Heart right ventricle (tissue), 16 donors: ENCODE measurements around the gene IL17C. TPM values are rescaled to one million over a fixed set of nuclear protein-coding genes. Genes with fewer than 3 reads are reported as not detected.

Experiments
- ATAC-seq, 8 donors: fragments of 200-7000 bp; cut with Tn5 transposase; one replicate each; pipeline ENCODE4 v1.9.1; 2020; ENCODE audit warnings: mild to moderate bottlenecking in 8 of 8, moderate library complexity in 8 of 8, moderate number of reproducible peaks in 1 of 8
- DNase-seq, 2 donors: peaks; one replicate each; pipeline ENCODE4 v3.0.0-alpha.2; 2020
- H3K27ac ChIP-seq, 10 donors: fragments of 200-600 bp; sonication (generic) in 2 of 10; one replicate each; pipeline versions ENCODE4 v1.5.0 to v1.8.0; 2020 to 2022; ENCODE audit warnings: mild to moderate bottlenecking in 3 of 10
- H3K27me3 ChIP-seq, 7 donors: fragments of 200-600 bp; one replicate each; pipeline ENCODE4 v1.8.0; 2021 to 2022; ENCODE audit warnings: mild to moderate bottlenecking in 2 of 7
- H3K36me3 ChIP-seq, 9 donors: fragments of 200-600 bp; sonication (generic) in 1 of 9; one replicate each; pipeline versions ENCODE4 v1.5.0 to v1.8.0; 2020 to 2022; ENCODE audit warnings: mild to moderate bottlenecking in 2 of 9
- H3K4me1 ChIP-seq, 9 donors: fragments of 200-600 bp; sonication (generic) in 1 of 9; one replicate each; pipeline versions ENCODE4 v1.5.0 to v1.8.0; 2020 to 2022; ENCODE audit warnings: mild to moderate bottlenecking in 4 of 9
- H3K4me3 ChIP-seq, 10 donors: fragments of 200-600 bp; sonication (generic) in 2 of 10; one replicate each; pipeline versions ENCODE4 v1.5.0 to v1.8.0; 2020 to 2022; ENCODE audit warnings: mild to moderate bottlenecking in 7 of 10, moderate library complexity in 2 of 10
- H3K9me3 ChIP-seq, 11 donors: fragments of 200-600 bp in 10 of 11; sonication (generic) in 2 of 11; one replicate each; pipeline versions ENCODE4 v1.5.0 to v1.8.0; 2013 to 2022; ENCODE audit warnings: mild to moderate bottlenecking in 2 of 11, control low read depth in 1 of 11, moderate library complexity in 1 of 11
- CTCF ChIP-seq, 9 donors: fragments of 200-600 bp; sonication (generic) in 2 of 9; IDR thresholded peaks; one replicate each; pipeline versions ENCODE4 v1.5.0 to v1.8.0; 2021 to 2022; ENCODE audit warnings: antibody characterized with exemption in 9 of 9, mild to moderate bottlenecking in 5 of 9, moderate library complexity in 1 of 9
- WGBS, 2 donors: extraction: QIAGEN DNeasy Blood & Tissue Kit; methylation state at CpG; one replicate each; pipeline ENCODE4 v1.1.7; 2013; ENCODE audit warnings: inconsistent platforms in 1 of 2; 5-methylcytosine and 5-hydroxymethylcytosine counted together
- intact Hi-C, 10 donors: fragments of 100-400 bp; cut with DNase I; formaldehyde crosslinking; loops; one replicate each; pipeline versions ENCODE4 v1.11.1 to v1.14.2; 2022
- polyA plus RNA-seq, 2 donors: library from polyadenylated mRNA; stranded (reverse); fragments of 200-250 nt; gene quantifications; one replicate each; pipeline ENCODE4 v1.2.3, GENCODE V29; 2013
- total RNA-seq, 10 donors: library from RNA; stranded (reverse); fragmentation: NEBNext Ultra II Directional in 3 of 10; extraction: Animal tissue kit (Norgen Biotek cat#: 25700) in 3 of 10; gene quantifications; one replicate each; pipeline versions ENCODE4 v1.2.1 to v1.2.4, GENCODE V29; 2021 to 2023
- donor health status: Arrhythmogenic right ventricular cardiomyopathy.
- donor health status: ischemic (EF 13 %, LVEDD 7.1; RV severe dilation, severe dysfunction).
- donor health status: healthy with polysubstance abuse.
- donor health status: DM: no; HTN: yes; CAD: no.
- donor health status: DM: no; HTN: no; CAD: no.
- donor health status: ischemic (EF 25% LVEDD 6.9; RV normal size, moderate dysfunction).
- donor health status: ischemic (EF 25% LVEDD 5.7; RV mildly dilated, moderate dysfunction).
- donor health status: healthy.
- donor health status: DM: yes; HTN: yes; CAD: no.
- donor health status: Ischemic cardiomyopathy.
- donor health status: ischemic (EF 35%, LVEDD 5.7; RV mildly dilated, moderate dysfunction).
- donor health status: nonischemic (EF 11% LVEDD 7.7; RV severe dilation, severe dysfunction).
- donor health status: DM: yes; HTN: yes; CAD: no.
- donor health status: PGD.
- donor health status: ischemic (EF 29% LVEDD 5.4; RV normal size, mild dysfunction).
- donor health status: nonischemic (EF 23%, LVEDD 6.1; RV moderate dilation, normal function).

The IL17C gene
- total and polyA plus RNA-seq, 12 donors, result not detected

DNA sequence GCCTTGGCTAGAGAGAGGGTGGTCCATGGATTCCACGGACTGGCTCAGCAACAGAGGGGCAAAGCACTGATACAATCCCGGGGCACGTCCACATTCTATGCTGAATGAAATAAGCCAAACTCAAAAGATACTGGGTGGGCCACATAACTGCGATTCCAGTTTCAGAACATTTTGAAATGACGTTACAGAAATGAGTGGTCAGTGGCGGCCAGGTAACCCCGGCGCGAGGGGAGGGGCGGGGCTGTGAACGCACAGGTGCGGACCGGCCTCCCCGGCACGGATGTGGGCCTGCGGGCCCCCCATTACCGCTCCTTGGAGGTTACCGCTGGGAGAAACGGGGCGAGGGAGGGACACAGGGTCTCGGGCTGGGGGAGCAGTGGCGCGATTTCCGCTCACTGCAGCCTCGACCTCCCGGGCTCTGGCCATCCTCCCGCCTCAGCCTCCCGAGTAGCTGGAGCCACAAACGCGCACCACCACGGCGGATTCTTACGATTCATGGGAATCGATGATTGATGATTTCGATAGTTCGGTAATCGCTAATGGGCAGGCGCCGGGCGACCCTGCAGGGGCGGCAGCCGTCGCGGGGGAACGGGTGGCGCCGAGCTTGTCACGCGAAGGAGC, 24.0 kb downstream of the IL17C start:
- DNase-seq (no peak), ATAC-seq (no peak)
- no peaks in the 10 kb centered on the region for H3K9me3 ChIP-seq
- TF ChIP-seq CTCF (IDR thresholded peaks at IDR 0.05), result no peak
- 1 to 2% methylated on average over 48 to 49 of the region's 49 CpGs for WGBS, 2 donors
- H3K36me3 ChIP-seq, result peaks cover 0 to 10% (median 0%) of the 10 kb centered on the region in 9 donors
- H3K4me3 ChIP-seq, result peak overlapping the region; percentile 68 to 99 (median 90)
- peaks cover 2 to 42% (median 30%) of the 10 kb centered on the region in 9 donors for H3K4me1 ChIP-seq
- no peaks in the 10 kb centered on the region for H3K27me3 ChIP-seq
- H3K27ac ChIP-seq, result peak overlapping the region; percentile 59 to 93 (median 88)
- intact Hi-C loops, result loop anchor here in 2 of 10 donors (5.0 to 10.0 kb wide), 3 partner anchors 40 to 68 kb away; partner anchors contain the start of genes CTU2 (in 1 of the 2) and RNF166 (in 1 of the 2)

GRCh38 chr16:88662843-88663606, 24.7 kb downstream of the IL17C start, which contains the start of gene MVD:
Gene MVD, minus strand, starts transcription at chr16:88663091. Its CDS starts 11 bp downstream, at chr16:88663080.
- 0 to 1% methylated on average over 86 to 88 of the region's 88 CpGs for WGBS, 2 donors
- intact Hi-C loops, result loop anchor here in 2 of 10 donors (5.0 to 10.0 kb wide), 3 partner anchors 39 to 68 kb away; partner anchors contain the start of genes CTU2 (in 1 of the 2) and RNF166 (in 1 of the 2)

GRCh38 chr16:88665148-88665547, 26.8 kb downstream of the IL17C start:
- Histone ChIP-seq H3K36me3 (peaks cover 0 to 6% (median 0%) of the 10 kb centered on the region in 9 donors), H3K27me3 (no peaks in the 10 kb centered on the region), H3K9me3 (no peaks in the 10 kb centered on the region), H3K4me1 (peaks cover 2 to 45% (median 30%) of the 10 kb centered on the region in 9 donors), H3K4me3 (no peak overlapping the region), H3K27ac (peak overlapping the region in 4 of 10 donors; percentile 18 to 62 (median 46))
- 31 to 33% methylated on average over 4 of the region's 4 CpGs for WGBS, 2 donors
- DNase-seq (peak in 1 of 2 donors; percentile 66), ATAC-seq (peak in 5 of 8 donors; percentile 8 to 31 (median 16))
- no peak for TF ChIP-seq CTCF (IDR thresholded peaks at IDR 0.05)
- intact Hi-C loops, result loop anchor here in 1 of 10 donors (10.0 kb wide), 1 partner anchor 70 kb away; no protein-coding TSS in a partner anchor

More at GRCh38 chr16:88662843-88663606, 24.7 kb downstream of the IL17C start, which contains the start of gene MVD:
- H3K9me3 ChIP-seq, result no peaks in the 10 kb centered on the region
- peak; percentile 97 for DNase-seq
- H3K4me3 ChIP-seq, result peak within 1 kb of the TSS; percentile 68 to 99 (median 90)
- H3K27ac ChIP-seq, result peak within 1 kb of the TSS; percentile 59 to 93 (median 88)
- no peaks in the 10 kb centered on the region for H3K27me3 ChIP-seq
- H3K36me3 ChIP-seq, result peaks cover 0 to 5% (median 0%) of the 10 kb centered on the region in 9 donors
- peaks cover 2 to 45% (median 30%) of the 10 kb centered on the region in 9 donors for H3K4me1 ChIP-seq
- TF ChIP-seq CTCF (IDR thresholded peaks at IDR 0.05), result peak in 3 of 9 donors; percentile 11 to 17 (median 17)
- peak; percentile 98 to 100 (median 99) for ATAC-seq

DNA sequence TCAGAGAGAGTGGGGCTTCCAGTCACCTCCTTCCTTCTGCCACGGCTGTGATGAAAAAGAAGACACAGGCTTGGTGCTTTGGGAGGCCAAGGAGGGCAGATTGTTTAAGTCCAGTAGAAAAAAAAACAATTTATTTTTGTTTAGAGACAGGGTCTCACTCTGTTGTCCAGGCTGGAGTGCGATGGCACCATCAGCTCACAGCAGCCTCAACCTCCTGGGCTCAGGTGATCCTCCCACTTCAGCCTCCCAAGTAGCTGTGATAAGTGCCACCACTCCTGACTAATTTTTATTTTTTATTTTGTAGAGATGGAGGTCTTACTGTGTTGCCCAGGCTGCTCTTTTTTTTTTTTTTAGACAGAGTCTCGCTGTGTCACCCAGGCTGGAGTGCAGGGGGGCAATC, 27.2 kb downstream of the IL17C start:
- peak overlapping the region in 4 of 10 donors; percentile 18 to 62 (median 40) for H3K27ac ChIP-seq
- 83% methylated on average over 3 of the region's 3 CpGs for WGBS, 2 donors
- no peak for DNase-seq

More for the DNA sequence above, 27.2 kb downstream of the IL17C start:
- Histone ChIP-seq H3K4me3 (no peak overlapping the region), H3K4me1 (peaks cover 2 to 45% (median 30%) of the 10 kb centered on the region in 9 donors), H3K36me3 (peaks cover 0 to 6% (median 0%) of the 10 kb centered on the region in 9 donors), H3K9me3 (no peaks in the 10 kb centered on the region), H3K27me3 (no peaks in the 10 kb centered on the region)
- ATAC-seq, result no peak
- no peak for TF ChIP-seq CTCF (IDR thresholded peaks at IDR 0.05)
- intact Hi-C loops, result loop anchor here in 1 of 10 donors (10.0 kb wide), 1 partner anchor 71 kb away; no protein-coding TSS in a partner anchor
